ENCODE data around the gene EYS.

EYS gene

GRCh38 chr6:63677282-63677681 lies 2029.7 kb downstream of the EYS start:
- DNase-seq = no peak

DNA sequence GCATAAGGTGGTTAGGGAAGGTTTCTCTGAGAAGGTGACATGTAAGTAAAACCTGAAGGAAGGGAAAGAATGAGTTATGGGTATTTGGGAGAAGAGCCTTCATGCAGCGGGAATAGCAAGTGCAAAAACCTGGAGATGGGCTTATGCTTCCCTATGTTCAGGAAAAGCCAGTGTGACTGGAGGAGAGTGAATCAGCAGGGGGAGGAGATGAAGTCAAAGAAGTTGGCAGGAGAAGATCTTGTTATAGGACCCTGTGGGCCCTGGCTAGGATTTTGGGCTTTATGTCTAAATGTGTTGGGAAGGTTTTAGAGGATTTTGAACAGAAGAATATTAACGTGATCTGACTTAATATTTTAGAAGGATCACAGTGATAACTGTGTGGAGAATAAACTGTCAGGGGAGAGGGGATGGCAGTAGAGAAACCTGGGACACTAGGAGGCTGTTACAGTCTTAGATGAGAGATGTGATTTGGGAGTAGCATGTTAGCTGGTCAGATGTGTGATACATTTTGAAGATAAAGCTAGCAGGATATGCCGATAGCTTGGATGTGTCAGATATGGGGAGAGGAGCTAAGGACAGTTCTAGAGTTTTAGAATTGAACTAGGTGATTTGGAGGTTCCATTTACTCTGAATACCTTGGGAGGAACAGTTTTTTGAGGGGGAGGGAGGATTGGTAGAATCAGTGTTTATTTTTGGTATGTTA lies 2030.5 kb downstream of the EYS start:
- DNase-seq = no peak

DNA sequence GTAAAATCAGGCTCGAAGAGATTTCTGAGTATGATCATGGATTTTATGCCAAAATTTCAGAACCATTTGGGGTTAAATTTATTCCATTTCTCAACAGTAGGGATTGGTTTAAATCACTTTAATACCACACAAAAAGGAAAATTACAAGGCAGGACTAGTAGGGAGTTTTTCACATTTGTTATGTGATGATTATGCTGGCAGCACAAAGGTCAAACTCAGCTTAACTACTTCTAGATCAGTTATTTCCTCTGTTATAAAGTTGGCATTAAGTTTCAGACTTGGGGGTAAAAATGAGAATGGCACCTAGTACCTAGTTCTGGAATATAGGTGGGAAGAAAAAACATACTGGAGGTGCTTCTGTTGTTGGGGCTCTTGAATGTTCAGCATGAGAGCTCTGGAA lies 2031.9 kb downstream of the EYS start:
- no peak for DNase-seq

GRCh38 chr6:63674635-63675034 lies 2032.4 kb downstream of the EYS start:
- no peak for DNase-seq

GRCh38 chr6:63673692-63674091 lies 2033.3 kb downstream of the EYS start:
- DNase-seq = no peak

GRCh38 chr6:63672582-63673129 lies 2034.4 kb downstream of the EYS start:
- no peak for DNase-seq

- DNase-seq = no peak
Observed at GRCh38 chr6:63671098-63671754, 2035.8 kb downstream of the EYS start.
